HCT116 (cell line): ENCODE measurements around the gene MAP3K8. TPM values are rescaled to one million over a fixed set of nuclear protein-coding genes. Genes with fewer than 3 reads are reported as not detected.

Experiments used
- ATAC-seq: fragments of 200-7000 bp; cut with Tn5 transposase; 2 replicates; pipeline ENCODE4 v1.9.1; 2020; ENCODE audit warnings: mild to moderate bottlenecking, moderate library complexity
- BruUV-seq: library from RNA; stranded (reverse); fragments of 400-500 nt; replicated peaks from 2 replicates; lab custom pipeline; 2021; lab: Mats Ljungman, UMichigan
- CTCF ChIA-PET: fragments of 300-600 bp; sonication (Branson Sonifier 250); formaldehyde crosslinking; loops from one replicate; lab custom pipeline; 2021; ENCODE audit warnings: antibody characterized with exemption; lab: Charles Lee
- POLR2A ChIA-PET: fragments of 300-600, 350-600 bp; sonication (Branson Sonifier 250); formaldehyde crosslinking; loops from one replicate; lab custom pipeline; 2021; ENCODE audit warnings: antibody characterized with exemption; lab: Charles Lee
- RAD21 ChIA-PET, 2 experiments: fragments of 300-600 bp; sonication (Branson Sonifier 250); formaldehyde crosslinking; loops; one replicate each; lab custom pipeline; 2023; ENCODE audit warnings: low total read pairs in 2 of 2; ENCODE audit not compliant: uncharacterized antibody in 2 of 2, unreplicated experiment in 2 of 2, low non-redundant PET in 1 of 2; lab: Charles Lee
- DNase-seq: peaks from one replicate; pipeline ENCODE4 v3.0.0-alpha.2; 2010; ENCODE audit warnings: low read depth, low spot score
- H2AFZ ChIP-seq: fragments of 200-600 bp; shearing (Covaris generic), sonication (generic); 2 replicates; pipeline ENCODE4 v1.6.1; 2017; ENCODE audit warnings: low read depth, mixed run types, mixed read lengths, antibody characterized with exemption, low read length; ENCODE audit not compliant: poor library complexity, severe bottlenecking
- H3K27ac ChIP-seq: 2 replicates; pipeline ENCODE4 v1.5.1; 2012; ENCODE audit warnings: low read depth, low read length
- H3K27me3 ChIP-seq: fragments of 200-600 bp; sonication (generic); 2 replicates; pipeline ENCODE4 v1.6.1; 2016; ENCODE audit warnings: mixed run types, low read length, mixed read lengths; ENCODE audit not compliant: insufficient read depth
- H3K36me3 ChIP-seq, 2 experiments: fragments of 200-500 bp in 1 of 2; fragments of 200-600 bp in 1 of 2; sonication (Bioruptor generic) in 1 of 2; sonication (generic) in 1 of 2; 2 replicates each; pipeline versions ENCODE4 v1.5.1 to v1.6.1; 2014 to 2016; ENCODE audit warnings: low read length in 2 of 2, inconsistent platforms in 1 of 2, mixed read lengths in 1 of 2, mixed run types in 1 of 2; ENCODE audit not compliant: insufficient read depth in 2 of 2, control insufficient read depth in 1 of 2
- H3K4me1 ChIP-seq, 2 experiments: fragments of 200-600 bp in 1 of 2; sonication (generic) in 1 of 2; 2 replicates each; pipeline versions ENCODE4 v1.5.1 to v1.6.1; 2012 to 2017; ENCODE audit warnings: low read length in 2 of 2, inconsistent platforms in 1 of 2, mild to moderate bottlenecking in 1 of 2, mixed read lengths in 1 of 2, mixed run types in 1 of 2, moderate library complexity in 1 of 2; ENCODE audit not compliant: insufficient read depth in 2 of 2, control insufficient read depth in 1 of 2
- H3K4me2 ChIP-seq: fragments of 200-600 bp; sonication (generic); 2 replicates; pipeline ENCODE4 v1.6.1; 2017; ENCODE audit warnings: mixed run types, low read length, mixed read lengths
- H3K4me3 ChIP-seq, 2 experiments: fragments of 200-600 bp in 1 of 2; sonication (generic) in 1 of 2; replicated peaks in 1 of 2; 2 replicates each; pipeline ENCODE4 v1.5.1; 2011 to 2016; ENCODE audit warnings: low read length in 2 of 2, control low read depth in 1 of 2, low read depth in 1 of 2, mild to moderate bottlenecking in 1 of 2, mixed read lengths in 1 of 2, mixed run types in 1 of 2
- H3K79me2 ChIP-seq: fragments of 200-600 bp; sonication (generic); 2 replicates; pipeline ENCODE4 v1.6.1; 2017; ENCODE audit warnings: mild to moderate bottlenecking, mixed run types, low read length, moderate library complexity, mixed read lengths; ENCODE audit not compliant: insufficient read depth
- H3K9ac ChIP-seq: fragments of 200-600 bp; sonication (generic); 2 replicates; pipeline ENCODE4 v1.6.1; 2016; ENCODE audit warnings: low read length, mixed read lengths
- H3K9me2 ChIP-seq: fragments of 200-600 bp; sonication (generic), shearing (Covaris generic); 2 replicates; pipeline ENCODE4 v1.6.1; 2017; ENCODE audit warnings: mixed run types, mild to moderate bottlenecking, moderate library complexity; ENCODE audit not compliant: insufficient read depth
- H3K9me3 ChIP-seq, 2 experiments: fragments of 200-500 bp in 1 of 2; fragments of 200-600 bp in 1 of 2; sonication (Bioruptor generic) in 1 of 2; sonication (generic) in 1 of 2; 2 replicates each; pipeline ENCODE4 v1.6.1; 2014 to 2017; ENCODE audit warnings: low read length in 2 of 2, mixed read lengths in 2 of 2, inconsistent platforms in 1 of 2, low read depth in 1 of 2, mild to moderate bottlenecking in 1 of 2, mixed run types in 1 of 2, moderate library complexity in 1 of 2; ENCODE audit not compliant: control insufficient read depth in 1 of 2, insufficient read depth in 1 of 2
- H4K20me1 ChIP-seq: fragments of 200-600 bp; sonication (generic), shearing (Covaris generic); 2 replicates; pipeline ENCODE4 v1.6.1; 2017; ENCODE audit warnings: mixed run types, mild to moderate bottlenecking, moderate library complexity; ENCODE audit not compliant: insufficient read depth
- CBX3 ChIP-seq: IDR thresholded peaks from 2 replicates; pipeline ENCODE4 v1.6.1; 2012; ENCODE audit warnings: low read depth
- CEBPB ChIP-seq: IDR thresholded peaks from 2 replicates; pipeline ENCODE4 v1.6.1; 2012; ENCODE audit warnings: low read depth
- ELF1 ChIP-seq: IDR thresholded peaks from 2 replicates; pipeline ENCODE4 v1.6.1; 2012; ENCODE audit warnings: low read depth, borderline replicate concordance
- EZH2 ChIP-seq: fragments of 200-600 bp; sonication (generic); IDR thresholded peaks from 2 replicates; pipeline ENCODE4 v1.6.1; 2017; ENCODE audit warnings: antibody characterized with exemption, mixed run types
- EZH2phosphoT487 ChIP-seq: fragments of 200-600 bp; IDR thresholded peaks from 2 replicates; pipeline ENCODE4 v1.6.1; 2018; ENCODE audit warnings: antibody characterized with exemption, borderline replicate concordance
- FOSL1 ChIP-seq: IDR thresholded peaks from 2 replicates; pipeline ENCODE4 v1.6.1; 2012; ENCODE audit warnings: low read depth
- POLR2A ChIP-seq: IDR thresholded peaks from 2 replicates; pipeline ENCODE4 v1.7.0; 2011; ENCODE audit warnings: borderline replicate concordance; ENCODE audit not compliant: insufficient read depth, insufficient read length; ENCODE audit errors: extremely low read depth
- POLR2AphosphoS5 ChIP-seq: IDR thresholded peaks from 2 replicates; pipeline ENCODE4 v1.6.1; 2011; ENCODE audit warnings: mild to moderate bottlenecking, low read depth, low read length, moderate library complexity
- RAD21 ChIP-seq: IDR thresholded peaks from 2 replicates; pipeline ENCODE4 v1.6.1; 2012; ENCODE audit warnings: low read depth, mild to moderate bottlenecking
- SRF ChIP-seq: IDR thresholded peaks from 2 replicates; pipeline ENCODE4 v1.6.1; 2012; ENCODE audit warnings: low read depth
- TCF7L2 ChIP-seq: IDR thresholded peaks from 2 replicates; pipeline ENCODE4 v1.7.0; 2011; ENCODE audit warnings: borderline replicate concordance, inconsistent platforms; ENCODE audit not compliant: insufficient read depth, insufficient read length; ENCODE audit errors: extremely low read depth
- ZFX ChIP-seq: fragments of 450-650 bp; IDR thresholded peaks from 2 replicates; pipeline ENCODE4 v1.6.1; 2017
- intact Hi-C: fragments of 100-400 bp; cut with micrococcal nuclease; formaldehyde crosslinking; loops from 2 replicates; pipeline ENCODE4 v1.10.0; 2022
- total RNA-seq: library from RNA; stranded (reverse); gene quantifications from one replicate; pipeline ENCODE4 v1.2.1, GENCODE V29; 2021; ENCODE audit not compliant: unreplicated experiment
- TF ChIP-seq, protein P1 (sequence below): IDR thresholded peaks from 2 replicates; pipeline ENCODE4 v1.6.1; 2012
- TF ChIP-seq, protein P2 (sequence below): IDR thresholded peaks from 2 replicates; pipeline ENCODE4 v1.6.1; 2012; ENCODE audit warnings: low read depth
- TF ChIP-seq, protein P3 (sequence below): IDR thresholded peaks from 2 replicates; pipeline ENCODE4 v1.6.1; 2012
- TF ChIP-seq, protein P4 (sequence below): IDR thresholded peaks from 2 replicates; pipeline ENCODE4 v1.6.1; 2011; ENCODE audit warnings: mild to moderate bottlenecking, low read length, moderate library complexity; ENCODE audit not compliant: insufficient replicate concordance; ENCODE audit errors: extremely low read depth
- TF ChIP-seq, protein P5 (sequence below), 3 experiments: fragments of 200-600 bp in 1 of 3; sonication (generic) in 1 of 3; IDR thresholded peaks in 2 of 3; conservative IDR thresholded peaks in 1 of 3; 2 replicates each; pipeline ENCODE4 v1.5.1; 2012 to 2017; ENCODE audit warnings: low read depth in 2 of 3, low read length in 2 of 3, antibody characterized with exemption in 1 of 3, borderline replicate concordance in 1 of 3, control low read depth in 1 of 3, mild to moderate bottlenecking in 1 of 3, mixed read lengths in 1 of 3, mixed run types in 1 of 3, moderate library complexity in 1 of 3; ENCODE audit not compliant: insufficient read depth in 1 of 3

MAP3K8 gene
- total RNA-seq, 1 experiment from 2014 or later: 4.5 TPM

DNA sequence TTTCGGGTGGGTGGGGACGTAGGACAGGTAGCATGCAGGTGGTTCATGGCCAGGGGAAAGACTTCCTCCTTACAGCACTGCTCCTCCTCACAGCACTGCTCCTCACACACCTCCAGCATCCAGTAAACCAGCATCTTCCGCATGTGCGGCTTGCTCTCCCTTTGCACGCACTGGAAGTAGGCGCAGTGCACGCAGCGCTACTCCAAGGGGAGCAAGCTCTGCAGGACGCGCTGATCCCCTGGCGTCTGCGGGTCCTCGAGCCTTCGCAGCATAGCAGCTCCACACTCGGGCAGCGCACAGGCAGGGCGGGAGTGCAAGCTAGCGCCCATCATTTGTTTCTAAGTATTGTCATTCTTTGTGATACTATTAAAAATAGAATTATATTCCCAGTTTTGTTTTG is 30.5 kb upstream of the MAP3K8 start:
- H3K4me2 ChIP-seq: no peak overlapping the region
- H3K4me1 ChIP-seq: no peaks in the 10 kb centered on the region
- no peak overlapping the region for H3K4me3 ChIP-seq
- TF ChIP-seq EZH2 (no peak), FOSL1 (no peak), RAD21 (no peak), EZH2phosphoT487 (no peak), CBX3 (no peak), POLR2A (no peak), TCF7L2 (no peak), CEBPB (no peak), ZFX (no peak), SRF (no peak), POLR2AphosphoS5 (no peak), ELF1 (no peak)
- TF ChIP-seq, protein P1, sequence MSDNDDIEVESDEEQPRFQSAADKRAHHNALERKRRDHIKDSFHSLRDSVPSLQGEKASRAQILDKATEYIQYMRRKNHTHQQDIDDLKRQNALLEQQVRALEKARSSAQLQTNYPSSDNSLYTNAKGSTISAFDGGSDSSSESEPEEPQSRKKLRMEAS: no peak
- TF ChIP-seq, protein P2, sequence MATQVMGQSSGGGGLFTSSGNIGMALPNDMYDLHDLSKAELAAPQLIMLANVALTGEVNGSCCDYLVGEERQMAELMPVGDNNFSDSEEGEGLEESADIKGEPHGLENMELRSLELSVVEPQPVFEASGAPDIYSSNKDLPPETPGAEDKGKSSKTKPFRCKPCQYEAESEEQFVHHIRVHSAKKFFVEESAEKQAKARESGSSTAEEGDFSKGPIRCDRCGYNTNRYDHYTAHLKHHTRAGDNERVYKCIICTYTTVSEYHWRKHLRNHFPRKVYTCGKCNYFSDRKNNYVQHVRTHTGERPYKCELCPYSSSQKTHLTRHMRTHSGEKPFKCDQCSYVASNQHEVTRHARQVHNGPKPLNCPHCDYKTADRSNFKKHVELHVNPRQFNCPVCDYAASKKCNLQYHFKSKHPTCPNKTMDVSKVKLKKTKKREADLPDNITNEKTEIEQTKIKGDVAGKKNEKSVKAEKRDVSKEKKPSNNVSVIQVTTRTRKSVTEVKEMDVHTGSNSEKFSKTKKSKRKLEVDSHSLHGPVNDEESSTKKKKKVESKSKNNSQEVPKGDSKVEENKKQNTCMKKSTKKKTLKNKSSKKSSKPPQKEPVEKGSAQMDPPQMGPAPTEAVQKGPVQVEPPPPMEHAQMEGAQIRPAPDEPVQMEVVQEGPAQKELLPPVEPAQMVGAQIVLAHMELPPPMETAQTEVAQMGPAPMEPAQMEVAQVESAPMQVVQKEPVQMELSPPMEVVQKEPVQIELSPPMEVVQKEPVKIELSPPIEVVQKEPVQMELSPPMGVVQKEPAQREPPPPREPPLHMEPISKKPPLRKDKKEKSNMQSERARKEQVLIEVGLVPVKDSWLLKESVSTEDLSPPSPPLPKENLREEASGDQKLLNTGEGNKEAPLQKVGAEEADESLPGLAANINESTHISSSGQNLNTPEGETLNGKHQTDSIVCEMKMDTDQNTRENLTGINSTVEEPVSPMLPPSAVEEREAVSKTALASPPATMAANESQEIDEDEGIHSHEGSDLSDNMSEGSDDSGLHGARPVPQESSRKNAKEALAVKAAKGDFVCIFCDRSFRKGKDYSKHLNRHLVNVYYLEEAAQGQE: no peak
- TF ChIP-seq, protein P3, sequence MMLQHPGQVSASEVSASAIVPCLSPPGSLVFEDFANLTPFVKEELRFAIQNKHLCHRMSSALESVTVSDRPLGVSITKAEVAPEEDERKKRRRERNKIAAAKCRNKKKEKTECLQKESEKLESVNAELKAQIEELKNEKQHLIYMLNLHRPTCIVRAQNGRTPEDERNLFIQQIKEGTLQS: no peak
- TF ChIP-seq, protein P4, sequence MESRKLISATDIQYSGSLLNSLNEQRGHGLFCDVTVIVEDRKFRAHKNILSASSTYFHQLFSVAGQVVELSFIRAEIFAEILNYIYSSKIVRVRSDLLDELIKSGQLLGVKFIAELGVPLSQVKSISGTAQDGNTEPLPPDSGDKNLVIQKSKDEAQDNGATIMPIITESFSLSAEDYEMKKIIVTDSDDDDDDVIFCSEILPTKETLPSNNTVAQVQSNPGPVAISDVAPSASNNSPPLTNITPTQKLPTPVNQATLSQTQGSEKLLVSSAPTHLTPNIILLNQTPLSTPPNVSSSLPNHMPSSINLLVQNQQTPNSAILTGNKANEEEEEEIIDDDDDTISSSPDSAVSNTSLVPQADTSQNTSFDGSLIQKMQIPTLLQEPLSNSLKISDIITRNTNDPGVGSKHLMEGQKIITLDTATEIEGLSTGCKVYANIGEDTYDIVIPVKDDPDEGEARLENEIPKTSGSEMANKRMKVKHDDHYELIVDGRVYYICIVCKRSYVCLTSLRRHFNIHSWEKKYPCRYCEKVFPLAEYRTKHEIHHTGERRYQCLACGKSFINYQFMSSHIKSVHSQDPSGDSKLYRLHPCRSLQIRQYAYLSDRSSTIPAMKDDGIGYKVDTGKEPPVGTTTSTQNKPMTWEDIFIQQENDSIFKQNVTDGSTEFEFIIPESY: no peak
- TF ChIP-seq, protein P5, sequence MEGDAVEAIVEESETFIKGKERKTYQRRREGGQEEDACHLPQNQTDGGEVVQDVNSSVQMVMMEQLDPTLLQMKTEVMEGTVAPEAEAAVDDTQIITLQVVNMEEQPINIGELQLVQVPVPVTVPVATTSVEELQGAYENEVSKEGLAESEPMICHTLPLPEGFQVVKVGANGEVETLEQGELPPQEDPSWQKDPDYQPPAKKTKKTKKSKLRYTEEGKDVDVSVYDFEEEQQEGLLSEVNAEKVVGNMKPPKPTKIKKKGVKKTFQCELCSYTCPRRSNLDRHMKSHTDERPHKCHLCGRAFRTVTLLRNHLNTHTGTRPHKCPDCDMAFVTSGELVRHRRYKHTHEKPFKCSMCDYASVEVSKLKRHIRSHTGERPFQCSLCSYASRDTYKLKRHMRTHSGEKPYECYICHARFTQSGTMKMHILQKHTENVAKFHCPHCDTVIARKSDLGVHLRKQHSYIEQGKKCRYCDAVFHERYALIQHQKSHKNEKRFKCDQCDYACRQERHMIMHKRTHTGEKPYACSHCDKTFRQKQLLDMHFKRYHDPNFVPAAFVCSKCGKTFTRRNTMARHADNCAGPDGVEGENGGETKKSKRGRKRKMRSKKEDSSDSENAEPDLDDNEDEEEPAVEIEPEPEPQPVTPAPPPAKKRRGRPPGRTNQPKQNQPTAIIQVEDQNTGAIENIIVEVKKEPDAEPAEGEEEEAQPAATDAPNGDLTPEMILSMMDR (IDR thresholded peaks at IDR 0.05 in 2 of 3, conservative IDR thresholded peaks at IDR 0.05 in 1 of 3; ENCODE audit: borderline replicate concordance in 1 of 3, insufficient read depth in 1 of 3, low read depth in 2 of 3, low read length in 2 of 3): no peak
- TF ChIP-seq, all 23 proteins: peak for 0
- H3K9me3 ChIP-seq: no peaks in the 10 kb centered on the region; a peak in 1 of 4 replicates
- no peaks in the 10 kb centered on the region for H3K79me2 ChIP-seq
- H3K9ac ChIP-seq: no peak overlapping the region
- H3K9me2 ChIP-seq: no peaks in the 10 kb centered on the region
- ATAC-seq (no peak), DNase-seq (no peak)
- CTCF ChIA-PET: no interaction called here
- BruUV-seq: no TSS peak
- no peaks in the 10 kb centered on the region for H3K36me3 ChIP-seq
- POLR2A ChIA-PET: no interaction called here
- RAD21 ChIA-PET: no interaction called here
- no peak overlapping the region for H2AFZ ChIP-seq
- no peaks in the 10 kb centered on the region for H4K20me1 ChIP-seq
- intact Hi-C loops: no loop called here
- no peaks in the 10 kb centered on the region for H3K27me3 ChIP-seq
- H3K27ac ChIP-seq: no peak overlapping the region
